GM19099 (cell line): Measurements from ENCODE around the gene SLC8A1.

Experiments
- POLR2A ChIP-seq: IDR thresholded peaks from 3 replicates; pipeline ENCODE4 v1.6.1; 2011; ENCODE audit warnings: low read depth; ENCODE audit not compliant: insufficient read length; ENCODE audit errors: extremely low read depth

SLC8A1 gene

GRCh38 chr2:40101131-40101575 lies 350.7 kb downstream of the SLC8A1 start:
- TF ChIP-seq POLR2A, result no peak

- no peak for TF ChIP-seq POLR2A
Observed at GRCh38 chr2:40100676-40101075, 351.2 kb downstream of the SLC8A1 start.

- TF ChIP-seq POLR2A, result no peak
Observed at GRCh38 chr2:40098786-40099470, 353.0 kb downstream of the SLC8A1 start.

GRCh38 chr2:40097691-40098385 lies 354.1 kb downstream of the SLC8A1 start:
- TF ChIP-seq POLR2A, result no peak

- no peak for TF ChIP-seq POLR2A
Observed at GRCh38 chr2:40096360-40096759, 355.5 kb downstream of the SLC8A1 start.

- TF ChIP-seq POLR2A, result no peak
Observed at GRCh38 chr2:40095000-40095399, 356.9 kb downstream of the SLC8A1 start.

GRCh38 chr2:40094451-40094850 lies 357.4 kb downstream of the SLC8A1 start:
- no peak for TF ChIP-seq POLR2A

GRCh38 chr2:40093021-40093675 lies 358.7 kb downstream of the SLC8A1 start:
- no peak for TF ChIP-seq POLR2A

GRCh38 chr2:40090044-40090443 lies 361.8 kb downstream of the SLC8A1 start:
- TF ChIP-seq POLR2A, result no peak

- TF ChIP-seq POLR2A, result no peak
Observed at GRCh38 chr2:40087927-40088326, 364.0 kb downstream of the SLC8A1 start.

- no peak for TF ChIP-seq POLR2A
Observed at GRCh38 chr2:40087434-40087833, 364.5 kb downstream of the SLC8A1 start.

GRCh38 chr2:40085786-40086185 lies 366.1 kb downstream of the SLC8A1 start:
- TF ChIP-seq POLR2A, result no peak

- no peak for TF ChIP-seq POLR2A
Observed at GRCh38 chr2:40072442-40073232, 379.3 kb downstream of the SLC8A1 start.

- TF ChIP-seq POLR2A, result no peak
Observed at GRCh38 chr2:40062381-40062780, 389.5 kb downstream of the SLC8A1 start.

GRCh38 chr2:40049781-40050180 lies 402.1 kb downstream of the SLC8A1 start:
- no peak for TF ChIP-seq POLR2A
